HCT116 (cell line): Measurements from ENCODE around the gene DHRS12. TPM values are rescaled to one million over a fixed set of nuclear protein-coding genes. Genes with fewer than 3 reads are reported as not detected.

Experiments used
- ATAC-seq: fragments of 200-7000 bp; cut with Tn5 transposase; 2 replicates; pipeline ENCODE4 v1.9.1; 2020; ENCODE audit warnings: mild to moderate bottlenecking, moderate library complexity
- BruUV-seq: library from RNA; stranded (reverse); fragments of 400-500 nt; replicated peaks from 2 replicates; lab custom pipeline; 2021; lab: Mats Ljungman, UMichigan
- CTCF ChIA-PET: fragments of 300-600 bp; sonication (Branson Sonifier 250); formaldehyde crosslinking; loops from one replicate; lab custom pipeline; 2021; ENCODE audit warnings: antibody characterized with exemption; lab: Charles Lee
- POLR2A ChIA-PET: fragments of 300-600, 350-600 bp; sonication (Branson Sonifier 250); formaldehyde crosslinking; loops from one replicate; lab custom pipeline; 2021; ENCODE audit warnings: antibody characterized with exemption; lab: Charles Lee
- RAD21 ChIA-PET, 2 experiments: fragments of 300-600 bp; sonication (Branson Sonifier 250); formaldehyde crosslinking; loops; one replicate each; lab custom pipeline; 2023; ENCODE audit warnings: low total read pairs in 2 of 2; ENCODE audit not compliant: uncharacterized antibody in 2 of 2, unreplicated experiment in 2 of 2, low non-redundant PET in 1 of 2; lab: Charles Lee
- DNase-seq: peaks from one replicate; pipeline ENCODE4 v3.0.0-alpha.2; 2010; ENCODE audit warnings: low read depth, low spot score
- H2AFZ ChIP-seq: fragments of 200-600 bp; shearing (Covaris generic), sonication (generic); 2 replicates; pipeline ENCODE4 v1.6.1; 2017; ENCODE audit warnings: low read depth, mixed run types, mixed read lengths, antibody characterized with exemption, low read length; ENCODE audit not compliant: poor library complexity, severe bottlenecking
- H3K27ac ChIP-seq: 2 replicates; pipeline ENCODE4 v1.5.1; 2012; ENCODE audit warnings: low read depth, low read length
- H3K27me3 ChIP-seq: fragments of 200-600 bp; sonication (generic); 2 replicates; pipeline ENCODE4 v1.6.1; 2016; ENCODE audit warnings: mixed run types, low read length, mixed read lengths; ENCODE audit not compliant: insufficient read depth
- H3K36me3 ChIP-seq, 2 experiments: fragments of 200-500 bp in 1 of 2; fragments of 200-600 bp in 1 of 2; sonication (Bioruptor generic) in 1 of 2; sonication (generic) in 1 of 2; 2 replicates each; pipeline versions ENCODE4 v1.5.1 to v1.6.1; 2014 to 2016; ENCODE audit warnings: low read length in 2 of 2, inconsistent platforms in 1 of 2, mixed read lengths in 1 of 2, mixed run types in 1 of 2; ENCODE audit not compliant: insufficient read depth in 2 of 2, control insufficient read depth in 1 of 2
- H3K4me1 ChIP-seq, 2 experiments: fragments of 200-600 bp in 1 of 2; sonication (generic) in 1 of 2; 2 replicates each; pipeline versions ENCODE4 v1.5.1 to v1.6.1; 2012 to 2017; ENCODE audit warnings: low read length in 2 of 2, inconsistent platforms in 1 of 2, mild to moderate bottlenecking in 1 of 2, mixed read lengths in 1 of 2, mixed run types in 1 of 2, moderate library complexity in 1 of 2; ENCODE audit not compliant: insufficient read depth in 2 of 2, control insufficient read depth in 1 of 2
- H3K4me2 ChIP-seq: fragments of 200-600 bp; sonication (generic); 2 replicates; pipeline ENCODE4 v1.6.1; 2017; ENCODE audit warnings: mixed run types, low read length, mixed read lengths
- H3K4me3 ChIP-seq, 2 experiments: fragments of 200-600 bp in 1 of 2; sonication (generic) in 1 of 2; replicated peaks in 1 of 2; 2 replicates each; pipeline ENCODE4 v1.5.1; 2011 to 2016; ENCODE audit warnings: low read length in 2 of 2, control low read depth in 1 of 2, low read depth in 1 of 2, mild to moderate bottlenecking in 1 of 2, mixed read lengths in 1 of 2, mixed run types in 1 of 2
- H3K79me2 ChIP-seq: fragments of 200-600 bp; sonication (generic); 2 replicates; pipeline ENCODE4 v1.6.1; 2017; ENCODE audit warnings: mild to moderate bottlenecking, mixed run types, low read length, moderate library complexity, mixed read lengths; ENCODE audit not compliant: insufficient read depth
- H3K9ac ChIP-seq: fragments of 200-600 bp; sonication (generic); 2 replicates; pipeline ENCODE4 v1.6.1; 2016; ENCODE audit warnings: low read length, mixed read lengths
- H3K9me2 ChIP-seq: fragments of 200-600 bp; sonication (generic), shearing (Covaris generic); 2 replicates; pipeline ENCODE4 v1.6.1; 2017; ENCODE audit warnings: mixed run types, mild to moderate bottlenecking, moderate library complexity; ENCODE audit not compliant: insufficient read depth
- H3K9me3 ChIP-seq, 2 experiments: fragments of 200-500 bp in 1 of 2; fragments of 200-600 bp in 1 of 2; sonication (Bioruptor generic) in 1 of 2; sonication (generic) in 1 of 2; 2 replicates each; pipeline ENCODE4 v1.6.1; 2014 to 2017; ENCODE audit warnings: low read length in 2 of 2, mixed read lengths in 2 of 2, inconsistent platforms in 1 of 2, low read depth in 1 of 2, mild to moderate bottlenecking in 1 of 2, mixed run types in 1 of 2, moderate library complexity in 1 of 2; ENCODE audit not compliant: control insufficient read depth in 1 of 2, insufficient read depth in 1 of 2
- H4K20me1 ChIP-seq: fragments of 200-600 bp; sonication (generic), shearing (Covaris generic); 2 replicates; pipeline ENCODE4 v1.6.1; 2017; ENCODE audit warnings: mixed run types, mild to moderate bottlenecking, moderate library complexity; ENCODE audit not compliant: insufficient read depth
- CBX3 ChIP-seq: IDR thresholded peaks from 2 replicates; pipeline ENCODE4 v1.6.1; 2012; ENCODE audit warnings: low read depth
- CTCF ChIP-seq, 3 experiments: fragments of 200-600 bp in 1 of 3; sonication (generic) in 1 of 3; IDR thresholded peaks in 2 of 3; conservative IDR thresholded peaks in 1 of 3; 2 replicates each; pipeline ENCODE4 v1.5.1; 2012 to 2017; ENCODE audit warnings: low read depth in 2 of 3, low read length in 2 of 3, antibody characterized with exemption in 1 of 3, borderline replicate concordance in 1 of 3, control low read depth in 1 of 3, mild to moderate bottlenecking in 1 of 3, mixed read lengths in 1 of 3, mixed run types in 1 of 3, moderate library complexity in 1 of 3; ENCODE audit not compliant: insufficient read depth in 1 of 3
- EGR1 ChIP-seq: IDR thresholded peaks from 2 replicates; pipeline ENCODE4 v1.6.1; 2012; ENCODE audit warnings: low read depth
- ELF1 ChIP-seq: IDR thresholded peaks from 2 replicates; pipeline ENCODE4 v1.6.1; 2012; ENCODE audit warnings: low read depth, borderline replicate concordance
- EZH2 ChIP-seq: fragments of 200-600 bp; sonication (generic); IDR thresholded peaks from 2 replicates; pipeline ENCODE4 v1.6.1; 2017; ENCODE audit warnings: antibody characterized with exemption, mixed run types
- FOSL1 ChIP-seq: IDR thresholded peaks from 2 replicates; pipeline ENCODE4 v1.6.1; 2012; ENCODE audit warnings: low read depth
- JUND ChIP-seq: IDR thresholded peaks from 2 replicates; pipeline ENCODE4 v1.6.1; 2012
- MAX ChIP-seq: IDR thresholded peaks from 2 replicates; pipeline ENCODE4 v1.6.1; 2012
- POLR2A ChIP-seq: IDR thresholded peaks from 2 replicates; pipeline ENCODE4 v1.7.0; 2011; ENCODE audit warnings: borderline replicate concordance; ENCODE audit not compliant: insufficient read depth, insufficient read length; ENCODE audit errors: extremely low read depth
- POLR2AphosphoS5 ChIP-seq: IDR thresholded peaks from 2 replicates; pipeline ENCODE4 v1.6.1; 2011; ENCODE audit warnings: mild to moderate bottlenecking, low read depth, low read length, moderate library complexity
- RAD21 ChIP-seq: IDR thresholded peaks from 2 replicates; pipeline ENCODE4 v1.6.1; 2012; ENCODE audit warnings: low read depth, mild to moderate bottlenecking
- REST ChIP-seq: IDR thresholded peaks from 2 replicates; pipeline ENCODE4 v1.6.1; 2012; ENCODE audit warnings: low read depth
- SIN3A ChIP-seq: IDR thresholded peaks from 2 replicates; pipeline ENCODE4 v1.6.1; 2012; ENCODE audit warnings: low read depth
- ZBTB33 ChIP-seq: IDR thresholded peaks from 2 replicates; pipeline ENCODE4 v1.6.1; 2011; ENCODE audit warnings: mild to moderate bottlenecking, low read length, moderate library complexity; ENCODE audit not compliant: insufficient replicate concordance; ENCODE audit errors: extremely low read depth
- intact Hi-C: fragments of 100-400 bp; cut with micrococcal nuclease; formaldehyde crosslinking; loops from 2 replicates; pipeline ENCODE4 v1.10.0; 2022
- total RNA-seq: library from RNA; stranded (reverse); gene quantifications from one replicate; pipeline ENCODE4 v1.2.1, GENCODE V29; 2021; ENCODE audit not compliant: unreplicated experiment

The DHRS12 gene
- total RNA-seq, 1 experiment from 2014 or later, result 3.9 TPM

- no peak for TF ChIP-seq ZBTB33
Observed at GRCh38 chr13:51763486-51763885, 40.5 kb downstream of the DHRS12 start (continued).

GRCh38 chr13:51761643-51762350 lies 42.2 kb downstream of the DHRS12 start:
- Histone ChIP-seq H3K9me2 (no peaks in the 10 kb centered on the region), H3K27me3 (no peaks in the 10 kb centered on the region), H3K79me2 (no peaks in the 10 kb centered on the region), H3K4me2 (no peak overlapping the region), H3K4me1 (peaks cover 5% of the 10 kb centered on the region in 2 experiments; a peak in 2 of 4 replicates), H3K4me3 (no peak overlapping the region), H2AFZ (no peak overlapping the region), H3K27ac (no peak overlapping the region), H4K20me1 (no peaks in the 10 kb centered on the region), H3K9me3 (no peaks in the 10 kb centered on the region), H3K36me3 (no peaks in the 10 kb centered on the region; a peak in 1 of 4 replicates), H3K9ac (no peak overlapping the region)
- ChIA-PET CTCF (interaction anchor here (0.5 kb wide), 1 partner anchor 285 kb away, joined by 3 read pairs; no protein-coding TSS in a partner anchor), RAD21 (no interaction called here), POLR2A (interaction anchor here (0.9 kb wide), 1 partner anchor 309 kb away, joined by 3 read pairs; the partner anchor contains the start of gene INTS6)
- no TSS peak for BruUV-seq
- DNase-seq (no peak), ATAC-seq (no peak)
- intact Hi-C loops, result no loop called here
- no peak for TF ChIP-seq ZBTB33
- TF ChIP-seq SIN3A, result no peak
- TF ChIP-seq CTCF (IDR thresholded peaks at IDR 0.05 in 2 of 3, conservative IDR thresholded peaks at IDR 0.05 in 1 of 3; ENCODE audit: borderline replicate concordance in 1 of 3, insufficient read depth in 1 of 3, low read depth in 2 of 3, low read length in 2 of 3), result no peak
- TF ChIP-seq CBX3, result no peak
- TF ChIP-seq REST, result no peak
- TF ChIP-seq ELF1, result no peak
- TF ChIP-seq FOSL1, result no peak
- TF ChIP-seq JUND, result no peak
- no peak for TF ChIP-seq POLR2A
- no peak for TF ChIP-seq EGR1
- no peak for TF ChIP-seq MAX
- TF ChIP-seq RAD21, result no peak
- TF ChIP-seq EZH2, result no peak
- TF ChIP-seq POLR2AphosphoS5, result no peak
